Measurements from ENCODE around the gene ATXN2. TPM values are rescaled to one million over a fixed set of nuclear protein-coding genes. Genes with fewer than 3 reads are reported as not detected.

Gene ATXN2
- total and polyA plus RNA-seq, 2 of the 4 experiments (the other 2 are of a cell fraction) = 12.4 to 66.5 TPM

DNA sequence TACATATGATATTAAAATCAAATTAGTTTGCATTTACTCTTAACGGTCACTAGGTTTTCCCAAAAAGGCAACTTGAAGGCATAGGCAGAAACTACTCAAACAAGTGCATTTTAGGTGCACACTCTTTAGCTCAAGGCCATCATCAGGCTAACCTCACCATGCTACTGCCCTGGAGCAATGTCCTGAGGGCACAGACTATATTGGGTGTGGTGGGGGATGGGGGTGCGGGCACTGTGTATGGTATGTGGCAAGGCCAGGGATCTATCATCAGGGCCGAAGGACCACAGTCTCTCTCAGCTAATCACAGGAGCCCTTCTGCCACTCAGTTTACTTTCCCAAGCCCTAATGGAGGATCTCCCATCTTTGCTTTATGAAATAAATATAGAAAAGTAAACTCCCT lies 141.5 kb downstream of the ATXN2 start:
- peaks cover 49% of the 10 kb centered on the region for H3K36me3 ChIP-seq (ENCODE audit: control insufficient read depth, insufficient read depth, low read length)
- WGBS, 2 experiments (ENCODE audit: extremely low coverage in 2 of 2, insufficient read length in 1 of 2) = no CpG with 5 or more reads among the region's 3 CpGs

More for the DNA sequence above, 141.5 kb downstream of the ATXN2 start:
- in situ Hi-C loops (cut with MboI; ENCODE audit: low sequenced_read_pairs) = no loop called here
- ATAC-seq (ENCODE audit: low read depth) (no peak), DNase-seq (no peak)
- H3K23ac ChIP-seq (ENCODE audit: low read depth, low read length) = no peak overlapping the region
- H4K5ac ChIP-seq (ENCODE audit: low read depth, low read length) = no peak overlapping the region; the same call in 1 of the 2 replicates
- peaks cover 16% of the 10 kb centered on the region for H3K9me1 ChIP-seq (ENCODE audit: insufficient read depth, low read length)
- no peak overlapping the region for H4K8ac ChIP-seq (ENCODE audit: low read depth in 2 of 2, low read length in 2 of 2)
- H3K4me2 ChIP-seq (ENCODE audit: low read depth, low read length) = no peak overlapping the region
- no peak overlapping the region for H2BK120ac ChIP-seq (ENCODE audit: low read depth, low read length)
- no peak overlapping the region for H3K9ac ChIP-seq (ENCODE audit: low read depth, low read length)
- H3K4me1 ChIP-seq (ENCODE audit: control insufficient read depth, insufficient read depth, low read length) = peaks cover 16% of the 10 kb centered on the region
- no peak overlapping the region for H2AK5ac ChIP-seq (ENCODE audit: low read depth, low read length)
- no peaks in the 10 kb centered on the region for H3K27me3 ChIP-seq (ENCODE audit: control insufficient read depth, insufficient read depth, low read length)
- H3K4ac ChIP-seq (ENCODE audit: low read depth, low read length) = no peak overlapping the region; the same call in 1 of the 2 replicates
- H2BK15ac ChIP-seq (ENCODE audit: low read depth, low read length) = no peak overlapping the region; the same call in 2 of the 3 replicates
- no peak overlapping the region for H2BK20ac ChIP-seq (ENCODE audit: low read depth, low read length)
- no peak overlapping the region; the same call in 1 of the 2 replicates for H3K14ac ChIP-seq (replicated peaks; ENCODE audit: low read depth, low read length)
- H3K79me1 ChIP-seq (ENCODE audit: low read depth in 1 of 2, low read length in 2 of 2) = peaks cover 18 to 69% of the 10 kb centered on the region in 2 experiments
- POLR2A ChIA-PET (ENCODE audit: unreplicated experiment) = no interaction called here
- no peak overlapping the region for H3K56ac ChIP-seq (ENCODE audit: extremely low read depth, insufficient read depth, low read length)
- no peak overlapping the region for H4K91ac ChIP-seq (ENCODE audit: insufficient read depth, low read depth, low read length)
- no peak overlapping the region for H2AFZ ChIP-seq (replicated peaks; ENCODE audit: low read length, poor library complexity)
- no peak overlapping the region for H3K27ac ChIP-seq (ENCODE audit: insufficient read depth, low read length)
- no peak overlapping the region for H2BK5ac ChIP-seq (ENCODE audit: low read depth, low read length, poor library complexity, severe bottlenecking)
- dilution Hi-C loops (cut with HindIII; ENCODE audit: low sequenced_read_pairs, unreplicated experiment) = no loop called here
- CTCF ChIA-PET = interaction anchor here (1.6 kb wide), 1 partner anchor 61 kb away, joined by 9 read pairs; no protein-coding TSS in a partner anchor
- H3K4me3 ChIP-seq (ENCODE audit: insufficient read depth, low read depth, low read length) = no peak overlapping the region
- H3K9me3 ChIP-seq (ENCODE audit: control insufficient read depth, insufficient read depth, low read length) = no peaks in the 10 kb centered on the region
- intact Hi-C loops (cut with micrococcal nuclease) = no loop called here
- no peak for TF ChIP-seq NFE2L2 (IDR thresholded peaks at IDR 0.05; ENCODE audit: low read depth, low read length)
- TF ChIP-seq, protein P1, sequence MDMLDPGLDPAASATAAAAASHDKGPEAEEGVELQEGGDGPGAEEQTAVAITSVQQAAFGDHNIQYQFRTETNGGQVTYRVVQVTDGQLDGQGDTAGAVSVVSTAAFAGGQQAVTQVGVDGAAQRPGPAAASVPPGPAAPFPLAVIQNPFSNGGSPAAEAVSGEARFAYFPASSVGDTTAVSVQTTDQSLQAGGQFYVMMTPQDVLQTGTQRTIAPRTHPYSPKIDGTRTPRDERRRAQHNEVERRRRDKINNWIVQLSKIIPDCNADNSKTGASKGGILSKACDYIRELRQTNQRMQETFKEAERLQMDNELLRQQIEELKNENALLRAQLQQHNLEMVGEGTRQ (IDR thresholded peaks at IDR 0.05; ENCODE audit: low read depth, low read length) = no peak
- no peak overlapping the region for H3K18ac ChIP-seq (ENCODE audit: low read depth, low read length)
- H4K20me1 ChIP-seq (ENCODE audit: insufficient read depth, low read length) = peaks cover 29% of the 10 kb centered on the region
- no TSS peak for BruUV-seq (replicated peaks)
- no peak overlapping the region for H2AK9ac ChIP-seq (replicated peaks; ENCODE audit: low read depth, low read length, poor library complexity)
